Liver (tissue), 9 donors: ENCODE data around the gene COX7B. TPM values are rescaled to one million over a fixed set of nuclear protein-coding genes. Genes with fewer than 3 reads are reported as not detected.

Experiments
- DNase-seq: peaks from one replicate; pipeline ENCODE4 v3.0.0-alpha.2; 2017; ENCODE audit warnings: low spot score
- H3K27ac ChIP-seq, 2 donors: one replicate each; pipeline ENCODE4 v1.7.0; 2013; ENCODE audit warnings: inconsistent platforms in 2 of 2, low read length in 2 of 2, control low read depth in 1 of 2, low read depth in 1 of 2, mild to moderate bottlenecking in 1 of 2
- H3K27me3 ChIP-seq, 4 donors: one replicate each; pipeline versions ENCODE4 v1.6.1 to v1.7.0; 2013; ENCODE audit warnings: low read length in 3 of 4, inconsistent platforms in 1 of 4, mild to moderate bottlenecking in 1 of 4, moderate library complexity in 1 of 4; ENCODE audit not compliant: control insufficient read depth in 4 of 4, insufficient read depth in 4 of 4
- H3K36me3 ChIP-seq, 4 donors: one replicate each; pipeline versions ENCODE4 v1.6.1 to v1.7.0; 2013; ENCODE audit warnings: low read length in 3 of 4, mild to moderate bottlenecking in 3 of 4, low read depth in 1 of 4, moderate library complexity in 1 of 4; ENCODE audit not compliant: control insufficient read depth in 4 of 4, insufficient read depth in 3 of 4
- H3K4me1 ChIP-seq, 4 donors: one replicate each; pipeline versions ENCODE4 v1.6.1 to v1.7.0; 2013; ENCODE audit warnings: low read length in 3 of 4, mild to moderate bottlenecking in 3 of 4, moderate library complexity in 1 of 4; ENCODE audit not compliant: control insufficient read depth in 4 of 4, insufficient read depth in 4 of 4
- H3K4me3 ChIP-seq, 3 donors: one replicate each; pipeline versions ENCODE4 v1.6.1 to v1.7.0; 2013; ENCODE audit warnings: low read length in 3 of 3, control low read depth in 1 of 3, low read depth in 1 of 3, mild to moderate bottlenecking in 1 of 3
- H3K9ac ChIP-seq, 2 donors: one replicate each; pipeline ENCODE4 v1.7.0; 2013; ENCODE audit warnings: low read length in 2 of 2, mild to moderate bottlenecking in 2 of 2, moderate library complexity in 2 of 2, control low read depth in 1 of 2, low read depth in 1 of 2
- H3K9me3 ChIP-seq, 4 donors: one replicate each; pipeline versions ENCODE4 v1.6.1 to v1.7.0; 2013; ENCODE audit warnings: low read length in 3 of 4; ENCODE audit not compliant: control insufficient read depth in 4 of 4
- EGR1 ChIP-seq, 2 donors: IDR thresholded peaks; 2 replicates each; pipeline ENCODE4 v1.6.1; 2016 to 2018; ENCODE audit warnings: antibody characterized with exemption in 2 of 2, low read depth in 2 of 2
- GABPA ChIP-seq, 2 donors: IDR thresholded peaks in 1 of 2; conservative IDR thresholded peaks in 1 of 2; 2 replicates each; pipeline ENCODE4 v1.6.1; 2016; ENCODE audit warnings: antibody characterized with exemption in 2 of 2, mild to moderate bottlenecking in 1 of 2, moderate library complexity in 1 of 2
- JUND ChIP-seq, 2 donors: IDR thresholded peaks; 2 replicates each; pipeline ENCODE4 v1.6.1; 2016; ENCODE audit warnings: antibody characterized with exemption in 2 of 2
- RXRA ChIP-seq, 2 donors: IDR thresholded peaks; 2 replicates each; pipeline ENCODE4 v1.6.1; 2017 to 2018; ENCODE audit warnings: antibody characterized with exemption in 2 of 2, mild to moderate bottlenecking in 1 of 2
- SP1 ChIP-seq: IDR thresholded peaks from 2 replicates; pipeline ENCODE4 v1.6.1; 2018; ENCODE audit warnings: antibody characterized with exemption, mild to moderate bottlenecking
- TAF1 ChIP-seq: conservative IDR thresholded peaks from 2 replicates; pipeline ENCODE4 v1.6.1; 2016; ENCODE audit warnings: antibody characterized with exemption, mild to moderate bottlenecking
- YY1 ChIP-seq: IDR thresholded peaks from 2 replicates; pipeline ENCODE4 v1.6.1; 2016; ENCODE audit warnings: antibody characterized with exemption, mild to moderate bottlenecking
- WGBS: extraction: QIAGEN DNeasy Blood & Tissue Kit; methylation state at CpG from one replicate; pipeline ENCODE4 v1.1.7; 2013; 5-methylcytosine and 5-hydroxymethylcytosine counted together
- polyA plus RNA-seq, 2 donors: library from polyadenylated mRNA; stranded (reverse) in 1 of 2; unstranded in 1 of 2; fragments of 200-250 nt in 1 of 2; fragments of >200 nt in 1 of 2; fragmentation: Nextera tagmentation in 1 of 2; extraction: Ambion mirVana in 1 of 2; gene quantifications; one replicate each; pipeline versions ENCODE4 v1.2.1 to v1.2.3, GENCODE V29; 2013 to 2015
- total RNA-seq, 2 donors: library from RNA; depleted of rRNA; stranded (reverse); fragments of >200 nt; gene quantifications; one replicate each; pipeline ENCODE4 v1.2.3, GENCODE V29; 2014
- TF ChIP-seq, protein P1 (sequence below): IDR thresholded peaks from 2 replicates; pipeline ENCODE4 v1.6.1; 2016; ENCODE audit warnings: antibody characterized with exemption, mild to moderate bottlenecking
- TF ChIP-seq, protein P2 (sequence below): IDR thresholded peaks from 2 replicates; pipeline ENCODE4 v1.6.1; 2016; ENCODE audit warnings: antibody characterized with exemption
- TF ChIP-seq, protein P3 (sequence below): fragments of 150-350 bp; IDR thresholded peaks from 2 replicates; pipeline ENCODE4 v1.5.1; 2017; ENCODE audit warnings: improper control_type of control experiment, low read depth, low read length; ENCODE audit not compliant: missing input control
- TF ChIP-seq, protein P4 (sequence below): IDR thresholded peaks from 2 replicates; pipeline ENCODE4 v1.6.1; 2016; ENCODE audit warnings: antibody characterized with exemption
- TF ChIP-seq, protein P5 (sequence below): IDR thresholded peaks from 2 replicates; pipeline ENCODE4 v1.6.1; 2016; ENCODE audit warnings: antibody characterized with exemption
- donor health status: healthy.
- donor health status: healthy.
- donor health status: healthy.
- donor health status: healthy.
- donor health status: healthy.

COX7B gene
- total and polyA plus RNA-seq, 4 donors, result 194 to 576 (median 480) TPM

DNA sequence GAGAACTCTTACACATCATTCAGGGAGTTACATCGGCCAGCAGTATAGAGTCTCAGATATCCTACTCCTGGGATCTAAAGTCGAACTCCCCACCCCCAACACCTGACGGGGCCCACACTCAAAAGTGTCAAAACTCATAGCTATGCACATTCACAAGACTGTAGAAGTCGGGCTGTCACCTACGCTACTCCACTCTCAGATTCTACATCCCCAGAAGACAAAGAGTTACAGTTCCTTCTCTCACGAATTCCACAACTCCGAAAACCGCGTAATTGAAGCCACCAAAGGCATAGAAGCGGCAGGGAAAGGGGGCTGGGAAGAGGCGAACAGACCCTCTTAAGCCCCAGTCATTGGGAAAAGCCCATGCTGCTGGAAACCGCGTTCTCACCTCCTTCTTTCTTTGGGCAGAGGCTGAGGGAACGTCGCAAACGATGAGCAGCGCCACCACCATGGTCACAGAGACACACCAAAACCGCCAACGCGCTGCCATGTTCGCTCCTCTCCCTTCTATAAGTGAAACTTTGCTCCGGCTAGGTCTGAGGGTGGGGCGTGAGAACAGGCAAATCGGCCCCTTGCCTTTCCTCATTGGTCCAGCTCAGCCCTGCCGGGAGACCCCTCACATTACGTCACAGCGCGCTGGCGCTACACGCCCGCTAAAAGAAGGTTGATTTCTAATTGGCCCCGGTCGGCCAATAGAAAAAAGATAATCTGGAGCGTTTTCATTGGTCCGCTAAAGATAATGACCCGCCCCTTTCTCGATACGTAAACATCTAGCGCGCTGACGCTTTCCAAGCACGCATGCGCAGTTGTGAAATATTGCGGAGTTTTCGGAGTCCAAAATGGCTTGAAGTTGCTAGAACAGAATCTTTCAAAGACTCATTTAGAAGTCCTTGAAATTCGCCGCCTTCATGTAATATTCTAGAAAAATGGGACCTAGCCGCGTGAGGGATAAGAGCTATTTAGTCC is 4.1 kb upstream of the COX7B start, which contains the start of gene MAGT1:
TSS of gene MAGT1 (minus strand) at position 515 of the 966 bp plus-strand sequence. CDS start at position 490, 25 bp downstream.
- Histone ChIP-seq H3K27me3 (no peaks in the 10 kb centered on the region), H3K4me3 (peak within 1 kb of the TSS; percentile 51 to 94 (median 58)), H3K9ac (peak within 1 kb of the TSS; percentile 64 to 99), H3K4me1 (peaks cover 3 to 7% (median 6%) of the 10 kb centered on the region in 4 donors), H3K9me3 (no peaks in the 10 kb centered on the region), H3K36me3 (no peaks in the 10 kb centered on the region), H3K27ac (peak within 1 kb of the TSS; percentile 94 to 95)
- peak; percentile 83 for DNase-seq
- TF ChIP-seq SP1 (peak; percentile 54), YY1 (peak; percentile 92), EGR1 (IDR thresholded peaks at IDR 0.05; ENCODE audit: low read depth in 2 of 2) (no peak), RXRA (IDR thresholded peaks at IDR 0.05) (no peak), JUND (IDR thresholded peaks at IDR 0.05) (peak in 1 of 2 donors; percentile 59), GABPA (IDR thresholded peaks at IDR 0.05 in 1 of 2, conservative IDR thresholded peaks at IDR 0.05 in 1 of 2) (peak in 1 of 2 donors; percentile 19), TAF1 (peak; percentile 83)
- TF ChIP-seq, protein P1, sequence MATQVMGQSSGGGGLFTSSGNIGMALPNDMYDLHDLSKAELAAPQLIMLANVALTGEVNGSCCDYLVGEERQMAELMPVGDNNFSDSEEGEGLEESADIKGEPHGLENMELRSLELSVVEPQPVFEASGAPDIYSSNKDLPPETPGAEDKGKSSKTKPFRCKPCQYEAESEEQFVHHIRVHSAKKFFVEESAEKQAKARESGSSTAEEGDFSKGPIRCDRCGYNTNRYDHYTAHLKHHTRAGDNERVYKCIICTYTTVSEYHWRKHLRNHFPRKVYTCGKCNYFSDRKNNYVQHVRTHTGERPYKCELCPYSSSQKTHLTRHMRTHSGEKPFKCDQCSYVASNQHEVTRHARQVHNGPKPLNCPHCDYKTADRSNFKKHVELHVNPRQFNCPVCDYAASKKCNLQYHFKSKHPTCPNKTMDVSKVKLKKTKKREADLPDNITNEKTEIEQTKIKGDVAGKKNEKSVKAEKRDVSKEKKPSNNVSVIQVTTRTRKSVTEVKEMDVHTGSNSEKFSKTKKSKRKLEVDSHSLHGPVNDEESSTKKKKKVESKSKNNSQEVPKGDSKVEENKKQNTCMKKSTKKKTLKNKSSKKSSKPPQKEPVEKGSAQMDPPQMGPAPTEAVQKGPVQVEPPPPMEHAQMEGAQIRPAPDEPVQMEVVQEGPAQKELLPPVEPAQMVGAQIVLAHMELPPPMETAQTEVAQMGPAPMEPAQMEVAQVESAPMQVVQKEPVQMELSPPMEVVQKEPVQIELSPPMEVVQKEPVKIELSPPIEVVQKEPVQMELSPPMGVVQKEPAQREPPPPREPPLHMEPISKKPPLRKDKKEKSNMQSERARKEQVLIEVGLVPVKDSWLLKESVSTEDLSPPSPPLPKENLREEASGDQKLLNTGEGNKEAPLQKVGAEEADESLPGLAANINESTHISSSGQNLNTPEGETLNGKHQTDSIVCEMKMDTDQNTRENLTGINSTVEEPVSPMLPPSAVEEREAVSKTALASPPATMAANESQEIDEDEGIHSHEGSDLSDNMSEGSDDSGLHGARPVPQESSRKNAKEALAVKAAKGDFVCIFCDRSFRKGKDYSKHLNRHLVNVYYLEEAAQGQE, result peak; percentile 74
- TF ChIP-seq, protein P2, sequence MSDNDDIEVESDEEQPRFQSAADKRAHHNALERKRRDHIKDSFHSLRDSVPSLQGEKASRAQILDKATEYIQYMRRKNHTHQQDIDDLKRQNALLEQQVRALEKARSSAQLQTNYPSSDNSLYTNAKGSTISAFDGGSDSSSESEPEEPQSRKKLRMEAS, result peak; percentile 19
- TF ChIP-seq, protein P3, sequence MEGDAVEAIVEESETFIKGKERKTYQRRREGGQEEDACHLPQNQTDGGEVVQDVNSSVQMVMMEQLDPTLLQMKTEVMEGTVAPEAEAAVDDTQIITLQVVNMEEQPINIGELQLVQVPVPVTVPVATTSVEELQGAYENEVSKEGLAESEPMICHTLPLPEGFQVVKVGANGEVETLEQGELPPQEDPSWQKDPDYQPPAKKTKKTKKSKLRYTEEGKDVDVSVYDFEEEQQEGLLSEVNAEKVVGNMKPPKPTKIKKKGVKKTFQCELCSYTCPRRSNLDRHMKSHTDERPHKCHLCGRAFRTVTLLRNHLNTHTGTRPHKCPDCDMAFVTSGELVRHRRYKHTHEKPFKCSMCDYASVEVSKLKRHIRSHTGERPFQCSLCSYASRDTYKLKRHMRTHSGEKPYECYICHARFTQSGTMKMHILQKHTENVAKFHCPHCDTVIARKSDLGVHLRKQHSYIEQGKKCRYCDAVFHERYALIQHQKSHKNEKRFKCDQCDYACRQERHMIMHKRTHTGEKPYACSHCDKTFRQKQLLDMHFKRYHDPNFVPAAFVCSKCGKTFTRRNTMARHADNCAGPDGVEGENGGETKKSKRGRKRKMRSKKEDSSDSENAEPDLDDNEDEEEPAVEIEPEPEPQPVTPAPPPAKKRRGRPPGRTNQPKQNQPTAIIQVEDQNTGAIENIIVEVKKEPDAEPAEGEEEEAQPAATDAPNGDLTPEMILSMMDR, result no peak
- TF ChIP-seq, protein P4, sequence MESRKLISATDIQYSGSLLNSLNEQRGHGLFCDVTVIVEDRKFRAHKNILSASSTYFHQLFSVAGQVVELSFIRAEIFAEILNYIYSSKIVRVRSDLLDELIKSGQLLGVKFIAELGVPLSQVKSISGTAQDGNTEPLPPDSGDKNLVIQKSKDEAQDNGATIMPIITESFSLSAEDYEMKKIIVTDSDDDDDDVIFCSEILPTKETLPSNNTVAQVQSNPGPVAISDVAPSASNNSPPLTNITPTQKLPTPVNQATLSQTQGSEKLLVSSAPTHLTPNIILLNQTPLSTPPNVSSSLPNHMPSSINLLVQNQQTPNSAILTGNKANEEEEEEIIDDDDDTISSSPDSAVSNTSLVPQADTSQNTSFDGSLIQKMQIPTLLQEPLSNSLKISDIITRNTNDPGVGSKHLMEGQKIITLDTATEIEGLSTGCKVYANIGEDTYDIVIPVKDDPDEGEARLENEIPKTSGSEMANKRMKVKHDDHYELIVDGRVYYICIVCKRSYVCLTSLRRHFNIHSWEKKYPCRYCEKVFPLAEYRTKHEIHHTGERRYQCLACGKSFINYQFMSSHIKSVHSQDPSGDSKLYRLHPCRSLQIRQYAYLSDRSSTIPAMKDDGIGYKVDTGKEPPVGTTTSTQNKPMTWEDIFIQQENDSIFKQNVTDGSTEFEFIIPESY, result peak; percentile 91
- TF ChIP-seq, protein P5, sequence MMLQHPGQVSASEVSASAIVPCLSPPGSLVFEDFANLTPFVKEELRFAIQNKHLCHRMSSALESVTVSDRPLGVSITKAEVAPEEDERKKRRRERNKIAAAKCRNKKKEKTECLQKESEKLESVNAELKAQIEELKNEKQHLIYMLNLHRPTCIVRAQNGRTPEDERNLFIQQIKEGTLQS, result peak; percentile 10
- under 1% methylated on average over 49 of the region's 49 CpGs for WGBS
